Esophagus (tissue), 2 donors: ENCODE data around the gene KANTR. TPM values are rescaled to one million over a fixed set of nuclear protein-coding genes. Genes with fewer than 3 reads are reported as not detected.
A peak's percentile ranks its signal among the peaks of the same experiment; 100 is the strongest.
"Not testable (repeated sequence)": the region's sequence is repeated elsewhere in the genome, so short reads cannot be mapped to it uniquely, and the experiment has no call there.

Experiments
- H3K27ac ChIP-seq, 2 donors: one replicate each; pipeline ENCODE4 v1.5.1; 2013; ENCODE audit warnings: low read depth in 2 of 2, mild to moderate bottlenecking in 2 of 2, inconsistent platforms in 1 of 2, low read length in 1 of 2, moderate library complexity in 1 of 2
- H3K27me3 ChIP-seq, 2 donors: one replicate each; pipeline ENCODE4 v1.6.1; 2013; ENCODE audit warnings: low read length in 2 of 2, control low read depth in 1 of 2, mild to moderate bottlenecking in 1 of 2; ENCODE audit not compliant: insufficient read depth in 2 of 2, control insufficient read depth in 1 of 2
- H3K36me3 ChIP-seq, 2 donors: one replicate each; pipeline ENCODE4 v1.6.1; 2013; ENCODE audit warnings: low read length in 1 of 2; ENCODE audit not compliant: control insufficient read depth in 2 of 2, insufficient read depth in 2 of 2
- H3K4me1 ChIP-seq, 2 donors: one replicate each; pipeline ENCODE4 v1.6.1; 2013; ENCODE audit warnings: low read length in 1 of 2; ENCODE audit not compliant: control insufficient read depth in 2 of 2, insufficient read depth in 2 of 2
- H3K4me3 ChIP-seq, 2 donors: one replicate each; pipeline ENCODE4 v1.5.1; 2013; ENCODE audit warnings: low read length in 2 of 2, mild to moderate bottlenecking in 2 of 2, low read depth in 1 of 2, moderate library complexity in 1 of 2
- H3K9me3 ChIP-seq, 2 donors: one replicate each; pipeline ENCODE4 v1.6.1; 2013; ENCODE audit warnings: mild to moderate bottlenecking in 2 of 2, low read depth in 1 of 2, low read length in 1 of 2, moderate library complexity in 1 of 2; ENCODE audit not compliant: control insufficient read depth in 2 of 2, insufficient read depth in 1 of 2
- WGBS, 2 donors: extraction: QIAGEN DNeasy Blood & Tissue Kit; methylation state at CpG; one replicate each; pipeline ENCODE4 v1.1.7; 2013; 5-methylcytosine and 5-hydroxymethylcytosine counted together
- polyA plus RNA-seq, 2 donors: library from polyadenylated mRNA; stranded (reverse); fragments of 200-250 nt; gene quantifications; one replicate each; pipeline ENCODE4 v1.2.3, GENCODE V29; 2013
- donor health status: healthy with polysubstance abuse.
- donor health status: Bipolar disorder and iron deficiency.

Gene KANTR
- polyA plus RNA-seq, 2 donors, result 2.4 to 9.9 TPM

DNA sequence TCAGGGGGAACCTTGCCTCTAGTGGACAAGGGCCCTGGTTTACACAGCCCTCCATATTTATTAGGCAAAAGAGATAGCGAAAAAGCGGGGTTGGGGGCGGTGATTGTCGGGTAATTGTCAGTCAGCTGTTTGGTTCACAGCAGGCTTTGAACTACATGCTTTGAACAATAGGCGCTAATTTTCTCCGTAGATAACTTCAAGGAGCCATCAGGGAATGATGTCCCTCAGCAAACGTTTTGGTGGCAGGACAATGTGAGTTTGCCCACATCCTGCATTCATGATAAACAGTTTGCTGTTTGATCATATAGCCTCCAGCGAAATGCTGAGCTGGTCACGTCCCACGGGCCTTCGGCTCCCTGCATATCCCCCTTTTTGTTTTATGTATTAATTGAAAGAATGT lies 65.2 kb downstream of the KANTR start:
- H3K27me3 ChIP-seq, result no peaks in the 10 kb centered on the region
- WGBS, 2 donors, result 88% methylated on average over 11 of the region's 11 CpGs
- H3K4me3 ChIP-seq, result no peak overlapping the region
- no peak overlapping the region for H3K27ac ChIP-seq
- no peaks in the 10 kb centered on the region for H3K4me1 ChIP-seq
- no peaks in the 10 kb centered on the region for H3K36me3 ChIP-seq
- H3K9me3 ChIP-seq, result no peaks in the 10 kb centered on the region

DNA sequence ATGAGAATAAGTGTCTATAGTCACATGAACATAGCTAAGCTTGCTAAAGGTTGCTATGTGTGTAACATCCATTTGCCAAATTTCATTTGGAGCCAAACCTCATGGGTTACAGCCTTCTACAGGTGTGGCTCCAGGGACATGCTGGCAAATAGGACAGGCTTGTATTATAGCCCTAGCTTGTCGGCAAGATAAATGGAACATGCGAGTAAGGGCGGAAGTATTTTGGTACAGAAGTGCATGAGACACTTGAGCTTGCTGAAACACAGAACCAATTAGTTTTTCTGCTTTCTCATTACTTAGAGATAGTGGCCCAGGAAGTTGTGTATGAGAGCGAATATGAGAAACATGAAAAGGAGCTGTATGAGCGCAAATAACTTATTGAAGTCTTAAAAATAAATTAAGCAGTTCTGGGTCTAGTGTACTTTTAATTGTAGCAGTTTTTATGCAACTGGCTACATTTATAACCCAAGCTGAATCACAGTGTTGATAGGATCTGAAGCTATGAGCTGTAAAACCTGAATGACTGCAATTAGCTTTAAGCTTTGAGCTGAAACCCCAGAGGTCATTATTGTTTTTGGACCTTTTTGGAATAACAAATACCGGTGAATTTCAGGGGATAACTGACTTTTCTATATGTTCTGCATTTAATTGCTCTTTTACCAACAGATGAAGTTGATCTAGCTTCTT lies 66.5 kb downstream of the KANTR start:
- no peaks in the 10 kb centered on the region for H3K27me3 ChIP-seq

DNA sequence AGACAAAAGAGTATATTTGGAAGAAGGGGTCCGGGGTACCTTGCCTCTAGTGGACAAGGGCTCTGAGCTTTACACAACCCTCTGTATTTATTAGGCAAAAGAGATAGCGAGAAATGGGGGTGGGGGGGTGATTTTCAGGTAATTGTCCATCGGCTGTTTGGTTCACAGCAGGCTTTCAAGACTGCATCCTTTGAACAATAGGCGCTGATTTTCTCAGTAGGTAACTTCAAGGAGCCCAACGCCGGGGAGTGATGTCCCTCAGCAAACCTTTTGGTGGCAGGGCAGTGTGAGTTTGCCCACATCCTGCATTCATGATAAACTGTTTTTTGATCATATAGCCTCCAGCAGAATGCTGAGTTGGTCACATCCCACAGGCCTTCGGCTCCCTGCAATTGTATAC lies 69.5 kb downstream of the KANTR start:
- Histone ChIP-seq H3K36me3 (no peaks in the 10 kb centered on the region), H3K27me3 (no peaks in the 10 kb centered on the region), H3K9me3 (no peaks in the 10 kb centered on the region), H3K4me1 (no peaks in the 10 kb centered on the region), H3K4me3 (no peak overlapping the region), H3K27ac (no peak overlapping the region)
- 74 to 90% methylated on average over 7 of the region's 7 CpGs for WGBS, 2 donors

More for the DNA sequence above, 66.5 kb downstream of the KANTR start:
- no peaks in the 10 kb centered on the region for H3K9me3 ChIP-seq
- peak overlapping the region in 1 of 2 donors; percentile 13 for H3K27ac ChIP-seq
- no peak overlapping the region for H3K4me3 ChIP-seq
- no peaks in the 10 kb centered on the region for H3K4me1 ChIP-seq
- no peaks in the 10 kb centered on the region for H3K36me3 ChIP-seq
- WGBS, 2 donors, result 52 to 70% methylated on average over 6 of the region's 6 CpGs

DNA sequence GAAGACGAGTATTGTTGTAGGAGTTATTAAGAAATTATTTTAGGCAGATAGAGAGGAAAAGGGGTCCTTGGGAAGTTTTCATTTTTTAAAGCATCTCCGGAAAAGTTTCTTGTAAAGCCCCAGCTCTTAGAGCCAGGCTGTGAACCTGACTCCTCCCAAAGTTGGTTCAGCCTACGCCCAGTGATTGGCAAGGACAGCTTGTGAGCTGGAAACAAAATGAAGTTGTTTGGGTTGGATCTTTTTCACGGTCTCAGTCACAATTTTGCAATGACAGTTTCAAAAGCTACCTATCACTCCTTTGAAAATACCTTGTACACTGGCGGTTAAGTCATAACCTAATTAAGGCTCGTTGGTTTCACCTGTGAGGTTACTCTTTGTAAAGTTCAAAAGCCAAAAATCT lies 70.6 kb downstream of the KANTR start:
- H3K27ac ChIP-seq, H3K9me3 ChIP-seq, H3K4me3 ChIP-seq, H3K4me1 ChIP-seq, H3K36me3 ChIP-seq, H3K27me3 ChIP-seq: not testable (repeated sequence)
- WGBS, 2 donors, result 58 to 59% methylated on average over 6 of the region's 6 CpGs

DNA sequence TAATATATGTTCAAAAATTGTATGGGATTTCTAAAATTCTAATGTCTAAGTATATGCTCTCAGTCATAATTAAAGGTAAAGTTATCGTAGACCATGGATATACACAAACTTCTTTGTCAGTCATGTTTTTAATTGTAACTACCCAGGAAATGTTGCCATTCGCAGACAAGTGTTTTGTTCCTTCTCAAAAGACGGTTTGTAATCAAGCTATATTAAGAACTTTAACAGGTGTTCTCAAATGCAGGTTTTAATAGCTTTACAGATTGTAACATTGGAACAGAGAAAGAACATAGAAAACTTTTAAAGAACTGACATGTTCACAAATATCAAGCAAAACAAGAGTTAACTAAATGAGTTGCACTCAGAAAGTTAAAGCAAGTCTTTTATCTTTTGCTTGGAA lies 72.2 kb downstream of the KANTR start:
- no peaks in the 10 kb centered on the region for H3K36me3 ChIP-seq
- H3K9me3 ChIP-seq, result no peaks in the 10 kb centered on the region
- WGBS, 2 donors, result 95 to 96% methylated on average over 3 of the region's 3 CpGs
- no peak overlapping the region for H3K27ac ChIP-seq
- no peak overlapping the region for H3K4me3 ChIP-seq
- H3K4me1 ChIP-seq, result no peaks in the 10 kb centered on the region
- H3K27me3 ChIP-seq, result no peaks in the 10 kb centered on the region

DNA sequence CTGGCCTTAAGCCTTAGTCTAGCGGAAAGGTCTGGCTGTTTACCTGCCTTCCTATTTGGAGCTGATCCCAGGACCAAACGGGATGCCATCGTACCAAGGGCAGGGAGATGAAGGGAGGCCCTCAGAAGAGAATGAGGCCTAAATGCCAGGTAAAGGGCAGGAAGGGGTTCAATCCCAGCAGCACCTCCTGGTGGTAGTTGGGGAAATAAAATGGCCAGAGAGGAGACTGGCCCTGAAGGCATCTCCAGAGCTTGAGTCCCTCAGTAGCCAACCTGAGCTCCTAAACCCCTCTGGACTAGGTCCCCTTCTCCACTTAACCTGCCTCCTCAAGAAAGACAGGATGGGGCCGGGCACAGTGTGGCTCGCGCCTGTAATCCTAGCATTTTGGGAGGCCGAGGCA lies 77.4 kb downstream of the KANTR start:
- H3K4me3 ChIP-seq, result no peak overlapping the region
- H3K27ac ChIP-seq, result no peak overlapping the region
- no peaks in the 10 kb centered on the region for H3K4me1 ChIP-seq
- H3K36me3 ChIP-seq, result peaks cover 0 to 3% of the 10 kb centered on the region in 2 donors
- no peaks in the 10 kb centered on the region for H3K9me3 ChIP-seq
- H3K27me3 ChIP-seq, result no peaks in the 10 kb centered on the region
- 89 to 91% methylated on average over 7 of the region's 7 CpGs for WGBS, 2 donors

Other genes starting within 250 kb of the KANTR start
- gene XAGE3, start 226.1 kb upstream of the KANTR start, polyA plus RNA-seq, result not detected
- 10 to 100 TPM; 14.3 to 31.3 TPM for gene FAM156B, start 196.8 kb upstream of the KANTR start, polyA plus RNA-seq
- gene FAM156A, start 135.6 kb upstream of the KANTR start, polyA plus RNA-seq, result 10 to 100 TPM in 1 of 2 donors, 1 to 10 TPM in 1; 9.0 to 11.6 TPM
- gene GPR173, start 45.4 kb upstream of the KANTR start, polyA plus RNA-seq, result under 1 TPM; 0.18 to 0.22 TPM
- gene TSPYL2, start 11.8 kb upstream of the KANTR start, polyA plus RNA-seq, result 10 to 100 TPM; 20.0 to 29.3 TPM
- 10 to 100 TPM; 37.1 to 42.6 TPM for gene KDM5C, start 131.1 kb downstream of the KANTR start, polyA plus RNA-seq
- gene IQSEC2, start 187.4 kb downstream of the KANTR start, polyA plus RNA-seq, result 10 to 100 TPM in 1 of 2 donors, 1 to 10 TPM in 1; 7.6 to 11.6 TPM